Activated naive CD8-positive, alpha-beta T cell treated with anti-CD3 and anti-CD28 coated beads, Interleukin-2, amount 50 U/mL, for 16 hours (primary cell): Measurements from ENCODE around the gene MRM2.

Experiments used
- DNase-seq: peaks from one replicate; pipeline ENCODE4 v3.0.0-alpha.2; 2020; ENCODE audit warnings: low read depth, low spot score

Gene MRM2

DNA sequence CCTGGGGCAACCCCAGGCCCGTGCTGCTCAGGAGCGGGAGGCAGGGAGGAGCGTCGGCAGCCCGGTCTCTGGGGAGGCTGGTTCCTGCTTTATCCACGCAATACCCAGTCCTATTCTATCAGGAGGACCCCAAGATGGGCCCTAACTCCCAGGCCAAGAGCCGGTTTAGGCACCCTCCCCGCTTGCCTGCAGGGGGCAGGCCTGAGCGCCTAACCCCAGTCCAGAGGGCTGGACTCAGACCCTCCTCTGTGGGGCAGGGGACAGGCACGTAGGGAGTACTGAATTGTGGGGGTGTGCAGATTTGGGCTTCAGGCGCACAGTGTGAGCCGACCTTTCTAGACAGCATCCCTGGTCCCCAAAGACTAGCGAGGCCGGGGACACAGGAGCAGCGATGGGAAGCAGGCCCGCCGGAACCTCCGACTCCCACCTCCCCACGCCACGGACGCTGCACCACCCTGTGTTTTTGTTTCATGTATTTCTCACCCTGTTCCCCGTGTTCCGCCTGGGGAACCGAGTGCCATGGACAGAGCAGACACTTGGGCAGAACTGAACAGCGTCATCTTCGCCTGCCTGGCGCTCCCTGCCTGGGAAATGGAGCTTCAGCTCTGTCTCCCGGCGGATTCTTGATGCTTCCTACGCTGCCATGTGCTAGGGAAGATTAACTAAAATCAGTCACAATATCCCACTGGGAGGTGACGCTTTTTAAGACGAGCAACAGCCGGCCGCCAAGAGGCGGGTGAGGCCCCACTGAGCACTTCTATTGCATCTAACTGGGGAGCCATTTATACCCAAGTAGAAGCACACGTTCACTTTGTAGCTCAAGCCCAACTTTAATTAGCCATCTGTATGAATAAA is 5.4 kb upstream of the MRM2 start:
- DNase-seq = no peak

GRCh38 chr7:2245883-2246675 is 4.1 kb upstream of the MRM2 start:
- DNase-seq = no peak

DNA sequence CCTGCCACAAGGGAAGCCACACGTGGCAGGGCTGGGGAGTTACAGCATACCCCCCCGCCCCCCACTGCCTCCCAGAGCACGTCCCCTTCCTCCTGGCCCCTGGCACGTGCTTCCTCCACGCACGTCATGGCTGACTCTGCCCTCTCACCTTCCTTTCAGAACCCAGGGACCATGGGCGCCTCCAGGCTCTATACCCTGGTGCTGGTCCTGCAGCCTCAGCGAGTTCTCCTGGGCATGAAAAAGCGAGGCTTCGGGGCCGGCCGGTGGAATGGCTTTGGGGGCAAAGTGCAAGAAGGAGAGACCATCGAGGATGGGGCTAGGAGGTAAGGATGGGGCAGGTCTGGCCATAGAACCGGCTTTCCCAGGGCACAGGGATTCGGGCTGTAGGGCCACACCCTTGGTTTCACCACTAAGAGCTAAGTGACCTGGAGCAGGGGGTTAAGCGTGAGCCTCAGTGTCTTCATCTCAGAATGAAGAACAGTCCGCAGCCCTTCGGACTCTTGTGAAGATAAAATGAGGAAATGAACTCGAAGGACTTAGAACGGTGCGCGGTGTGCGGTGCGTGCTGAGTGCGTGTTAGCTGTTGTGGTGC is 2.5 kb upstream of the MRM2 start:
- no peak for DNase-seq

- DNase-seq = no peak
Measured at GRCh38 chr7:2243458-2243857, 1.5 kb upstream of the MRM2 start.

GRCh38 chr7:2242541-2243429 is 780 bp upstream of the MRM2 start:
- DNase-seq = no peak

GRCh38 chr7:2239242-2239641 is 2.8 kb downstream of the MRM2 start:
- no peak for DNase-seq

- no peak for DNase-seq
Measured at GRCh38 chr7:2237109-2237602, 4.8 kb downstream of the MRM2 start.

DNA sequence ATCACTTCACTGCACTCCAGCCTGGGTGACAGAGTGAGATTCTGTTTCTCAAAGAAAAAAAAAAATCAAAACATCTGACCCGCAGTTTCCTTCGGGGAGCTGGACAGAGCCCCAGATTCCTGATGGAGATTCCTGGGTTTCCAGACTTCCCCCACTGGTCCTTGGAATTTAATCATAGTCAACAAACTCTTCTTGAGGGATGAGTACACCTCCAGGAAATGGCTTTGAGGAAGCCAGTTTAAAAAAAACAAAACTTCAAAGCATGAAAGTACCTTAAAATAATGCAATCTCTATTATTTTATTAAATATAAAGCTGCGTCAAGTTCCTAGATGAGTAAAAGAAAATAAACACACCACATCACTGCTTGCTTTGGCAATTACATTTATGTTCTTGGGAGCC is 8.1 kb downstream of the MRM2 start:
- no peak for DNase-seq

DNA sequence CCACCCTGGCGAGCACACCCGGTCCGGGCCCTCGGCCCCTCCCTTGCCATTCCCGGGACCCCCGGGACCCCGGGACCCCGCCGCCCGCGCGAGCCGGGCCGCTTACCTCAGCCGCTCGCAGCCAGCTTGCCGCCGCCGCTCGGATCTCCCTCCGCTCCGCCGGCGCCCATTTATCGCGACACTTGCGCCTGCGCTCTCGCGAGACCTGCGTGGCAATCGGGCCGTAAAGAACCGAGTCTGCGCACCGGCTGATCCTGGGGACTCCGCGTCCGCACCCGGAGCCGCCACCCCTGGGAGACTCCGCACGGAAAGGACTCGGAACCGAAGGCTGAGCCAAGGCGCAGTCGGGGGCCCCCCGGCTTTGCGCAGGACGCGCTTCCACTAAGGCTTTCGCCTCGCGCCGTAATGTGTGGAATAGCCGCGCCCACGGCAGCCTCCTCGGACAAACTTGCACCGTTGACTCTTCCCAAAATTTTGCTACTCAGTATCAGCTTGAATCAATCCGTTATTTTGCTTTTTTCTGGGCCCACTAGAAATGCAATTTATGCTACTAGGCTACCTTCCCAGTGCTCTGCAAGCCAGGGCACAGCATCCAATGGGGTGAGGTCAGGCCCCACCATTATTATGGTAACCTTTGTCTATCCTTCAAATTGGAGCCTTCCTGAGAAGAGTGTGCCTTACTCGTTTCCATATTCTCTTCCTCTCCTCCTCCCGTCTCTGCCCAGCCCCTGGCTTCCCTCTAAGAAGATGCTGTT is 9.1 kb downstream of the MRM2 start, which contains the start of gene MAD1L1:
Gene MAD1L1 (minus strand): TSS at position 180 of the 755 bp plus-strand sequence. CDS start 2,812 bp downstream, outside the sequence.
- DNase-seq = peak; percentile 58

GRCh38 chr7:2231992-2232765 is 9.8 kb downstream of the MRM2 start:
- DNase-seq = no peak

GRCh38 chr7:2230882-2231281 is 11.1 kb downstream of the MRM2 start:
- DNase-seq = no peak

GRCh38 chr7:2230226-2230625 is 11.8 kb downstream of the MRM2 start:
- DNase-seq = no peak

GRCh38 chr7:2229467-2229866 is 12.5 kb downstream of the MRM2 start:
- no peak for DNase-seq

- DNase-seq = no peak
Measured at GRCh38 chr7:2228921-2229320, 13.1 kb downstream of the MRM2 start.

DNA sequence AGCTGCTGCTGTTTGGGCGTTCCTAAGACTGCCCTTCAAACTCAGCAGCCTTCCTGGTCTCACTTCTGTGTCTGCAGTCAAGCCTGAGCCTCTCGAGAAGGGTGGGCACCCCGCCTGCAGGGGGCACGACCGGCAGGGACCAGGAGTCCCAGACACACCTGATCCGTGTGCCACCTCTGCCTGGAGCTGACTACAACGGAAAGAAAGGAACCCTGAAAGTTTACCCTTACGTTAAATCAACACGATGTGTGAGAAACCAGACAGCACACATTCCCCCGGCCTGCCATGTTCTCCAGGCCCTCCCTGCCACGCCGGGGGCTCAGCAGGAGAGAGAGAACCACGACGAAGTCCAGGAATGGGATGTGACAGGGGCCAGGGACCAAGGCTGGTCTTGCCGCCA is 14.3 kb downstream of the MRM2 start:
- no peak for DNase-seq

- DNase-seq = no peak
Measured at GRCh38 chr7:2225830-2226229, 16.2 kb downstream of the MRM2 start.

DNA sequence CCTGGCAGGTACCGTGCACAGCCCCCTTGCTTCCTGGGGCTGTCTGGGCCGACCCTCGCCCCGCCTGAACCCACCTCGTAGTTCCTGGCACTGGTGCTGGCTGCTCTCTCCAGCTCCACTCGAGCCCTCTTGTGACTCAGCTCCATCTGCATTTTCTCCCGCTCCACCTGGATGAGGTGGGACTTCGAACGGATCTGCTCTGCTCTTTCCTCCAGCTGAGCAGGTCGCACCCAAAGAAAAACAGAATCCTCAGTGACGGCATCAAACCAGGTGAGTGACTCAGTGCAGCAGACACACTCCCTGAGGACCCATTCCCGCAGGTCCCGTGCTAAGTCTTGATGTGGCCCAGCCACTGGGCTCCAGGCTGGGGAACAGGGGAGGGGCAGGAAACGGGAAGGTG is 16.7 kb downstream of the MRM2 start:
- no peak for DNase-seq

GRCh38 chr7:2224934-2225333 is 17.1 kb downstream of the MRM2 start:
- no peak for DNase-seq

DNA sequence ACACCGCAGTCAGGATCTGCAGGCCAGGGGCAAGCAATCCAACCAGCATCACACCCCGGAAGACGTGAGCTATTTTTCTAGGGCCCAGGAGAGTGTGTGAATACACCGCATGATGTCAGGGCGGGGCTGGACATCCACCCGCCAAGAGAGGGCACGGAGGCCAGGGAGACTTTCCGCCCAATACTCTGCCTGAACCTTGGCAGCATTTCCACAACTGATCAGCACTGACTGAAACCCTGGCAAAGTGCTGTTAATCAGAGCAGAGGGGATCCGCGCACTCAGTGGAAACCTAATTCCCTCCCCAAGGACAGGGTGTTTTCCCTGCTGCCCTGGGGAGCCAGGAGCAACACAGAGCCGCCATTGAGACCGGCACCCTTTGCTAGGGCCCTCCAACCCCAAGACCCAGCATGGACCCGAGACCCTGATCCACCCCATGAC is 17.5 kb downstream of the MRM2 start:
- DNase-seq = no peak

DNA sequence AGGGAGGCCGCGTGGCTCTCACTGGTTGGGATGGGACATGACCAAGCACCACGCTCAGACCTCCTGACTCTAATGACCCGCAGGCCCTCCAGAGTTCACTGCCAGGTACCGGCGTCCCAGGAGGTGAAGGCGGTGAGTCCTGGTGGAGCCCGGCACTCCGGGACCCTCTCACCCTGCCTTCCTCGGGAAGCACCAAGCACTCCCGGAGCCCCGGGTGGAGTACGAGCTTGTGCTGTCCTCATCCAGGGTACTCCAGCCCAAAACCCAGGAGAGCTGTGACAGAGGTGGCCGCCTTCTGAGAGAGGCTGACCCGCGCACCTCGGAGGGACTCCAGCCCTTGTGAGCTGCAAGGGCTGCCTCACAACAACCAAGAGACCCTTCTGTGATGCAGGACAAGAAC is 18.7 kb downstream of the MRM2 start:
- no peak for DNase-seq
